Right renal pelvis (tissue), 4 donors: ENCODE data around the gene GJB2. TPM values are rescaled to one million over a fixed set of nuclear protein-coding genes. Genes with fewer than 3 reads are reported as not detected.

Experiments
- DNase-seq, 4 donors: peaks; one replicate each; pipeline ENCODE4 v3.0.0-alpha.2; 2013; ENCODE audit warnings: low read depth in 4 of 4, low spot score in 3 of 4, missing footprints in 1 of 4
- polyA plus RNA-seq, 4 donors: library from polyadenylated mRNA; unstranded; fragments of 120-200 nt; gene quantifications; one replicate each; pipeline ENCODE4 v1.2.1, GENCODE V29; 2013; ENCODE audit not compliant: insufficient read length in 4 of 4

GJB2 gene
- polyA plus RNA-seq, 4 donors, result 3.3 to 5.6 (median 4.8) TPM

DNA sequence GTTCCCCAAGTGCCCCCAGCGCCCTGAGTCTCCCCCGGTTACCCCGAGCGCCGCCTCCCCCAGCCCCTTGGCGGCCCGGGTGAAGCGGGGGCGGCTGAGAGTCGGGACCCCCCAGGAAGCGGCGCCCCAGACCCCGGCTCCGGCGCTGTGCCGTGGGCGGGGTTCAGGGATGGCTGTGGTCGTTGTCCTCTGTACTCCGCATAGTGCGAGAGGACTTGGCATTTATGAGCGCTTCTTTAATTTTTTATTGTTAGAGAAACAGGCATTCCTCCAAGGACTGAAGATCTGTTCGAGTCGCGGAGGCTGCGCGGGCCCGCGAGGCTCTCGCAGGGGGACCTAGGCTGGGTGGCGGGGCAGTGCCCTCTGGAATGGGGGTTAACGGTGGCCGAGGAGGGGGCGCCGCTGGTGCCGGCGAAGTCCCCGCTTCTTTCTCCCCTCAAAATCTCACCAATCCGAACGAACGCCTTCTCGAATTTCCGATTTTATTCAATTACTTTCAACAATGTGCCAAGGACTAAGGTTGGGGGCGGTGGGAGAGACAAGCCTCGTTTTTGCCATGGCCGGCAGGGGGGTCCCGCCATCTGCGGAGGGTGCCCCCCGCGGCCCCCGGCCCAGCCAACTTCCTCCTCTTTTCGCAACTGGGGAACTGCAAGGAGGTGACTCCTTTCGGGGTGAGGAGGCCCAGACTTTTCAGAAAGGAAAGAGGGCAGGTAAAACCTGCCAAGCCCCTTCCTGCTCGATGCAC is 596 bp upstream of the GJB2 start:
- DNase-seq, result no peak

DNA sequence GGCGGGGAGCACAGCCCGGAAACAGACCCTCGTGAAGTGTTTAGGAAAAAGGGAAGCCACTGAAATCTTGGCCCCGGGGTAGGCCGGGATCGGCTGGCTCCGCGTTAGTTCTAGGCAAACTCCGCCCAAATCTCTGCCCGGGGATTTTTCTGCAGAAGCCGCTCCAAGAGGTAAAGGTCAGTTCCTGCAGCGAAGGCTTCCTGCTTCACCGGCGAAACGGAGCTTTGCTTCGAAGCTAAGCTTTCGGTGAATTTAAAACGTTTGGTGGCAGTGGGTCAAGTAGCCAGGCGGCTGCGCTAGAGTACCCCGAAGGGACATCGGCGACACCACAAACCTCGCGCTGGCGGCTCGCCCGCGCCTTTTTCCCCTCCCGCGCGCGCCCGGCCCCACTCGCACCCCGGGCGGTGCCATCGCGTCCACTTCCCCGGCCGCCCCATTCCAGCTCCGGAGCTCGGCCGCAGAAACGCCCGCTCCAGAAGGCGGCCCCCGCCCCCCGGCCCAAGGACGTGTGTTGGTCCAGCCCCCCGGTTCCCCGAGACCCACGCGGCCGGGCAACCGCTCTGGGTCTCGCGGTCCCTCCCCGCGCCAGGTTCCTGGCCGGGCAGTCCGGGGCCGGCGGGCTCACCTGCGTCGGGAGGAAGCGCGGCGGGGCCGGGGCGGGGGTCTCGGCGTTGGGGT is 441 bp downstream of the GJB2 start:
- no peak for DNase-seq

DNA sequence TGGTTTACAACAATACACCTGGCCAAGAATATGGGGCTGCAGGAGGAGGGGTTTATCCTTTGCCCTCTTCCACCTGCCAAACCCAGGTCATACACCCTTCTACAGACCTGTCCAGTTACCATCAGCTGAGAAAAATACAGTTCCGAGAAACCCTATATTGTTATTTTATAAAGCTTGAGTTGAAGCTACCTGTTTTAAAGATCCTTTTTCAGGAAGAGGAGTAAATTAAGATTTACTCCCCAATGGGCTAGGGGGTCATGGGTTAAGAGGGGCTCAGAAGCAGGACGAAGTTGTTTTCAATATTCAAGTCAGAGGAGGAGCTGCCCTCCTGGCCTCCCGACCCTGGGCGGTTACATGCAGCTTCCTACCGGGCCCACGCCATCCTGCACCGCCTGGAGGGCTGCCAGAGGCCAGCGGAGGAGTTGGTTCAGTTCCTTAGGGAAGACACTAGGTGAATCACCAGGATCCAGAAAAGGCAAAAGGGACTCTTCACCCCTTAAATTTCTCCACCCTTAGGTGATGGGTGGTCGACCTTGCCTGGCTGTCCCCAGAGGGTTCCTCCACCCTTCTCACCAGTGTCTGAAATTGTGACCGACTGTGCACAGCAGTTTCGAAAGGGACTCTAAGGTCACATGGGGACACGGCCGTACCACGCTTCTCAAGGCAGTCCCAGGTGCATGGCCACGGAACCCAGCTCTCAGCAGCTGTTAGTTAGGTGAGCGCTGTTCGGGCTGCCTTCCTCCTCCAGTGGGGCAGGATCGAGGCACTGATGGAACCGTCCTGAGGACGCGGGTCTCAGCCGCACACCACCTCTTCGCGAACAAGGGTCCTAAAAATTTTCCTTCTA is 1.2 kb downstream of the GJB2 start:
- DNase-seq, result no peak

DNA sequence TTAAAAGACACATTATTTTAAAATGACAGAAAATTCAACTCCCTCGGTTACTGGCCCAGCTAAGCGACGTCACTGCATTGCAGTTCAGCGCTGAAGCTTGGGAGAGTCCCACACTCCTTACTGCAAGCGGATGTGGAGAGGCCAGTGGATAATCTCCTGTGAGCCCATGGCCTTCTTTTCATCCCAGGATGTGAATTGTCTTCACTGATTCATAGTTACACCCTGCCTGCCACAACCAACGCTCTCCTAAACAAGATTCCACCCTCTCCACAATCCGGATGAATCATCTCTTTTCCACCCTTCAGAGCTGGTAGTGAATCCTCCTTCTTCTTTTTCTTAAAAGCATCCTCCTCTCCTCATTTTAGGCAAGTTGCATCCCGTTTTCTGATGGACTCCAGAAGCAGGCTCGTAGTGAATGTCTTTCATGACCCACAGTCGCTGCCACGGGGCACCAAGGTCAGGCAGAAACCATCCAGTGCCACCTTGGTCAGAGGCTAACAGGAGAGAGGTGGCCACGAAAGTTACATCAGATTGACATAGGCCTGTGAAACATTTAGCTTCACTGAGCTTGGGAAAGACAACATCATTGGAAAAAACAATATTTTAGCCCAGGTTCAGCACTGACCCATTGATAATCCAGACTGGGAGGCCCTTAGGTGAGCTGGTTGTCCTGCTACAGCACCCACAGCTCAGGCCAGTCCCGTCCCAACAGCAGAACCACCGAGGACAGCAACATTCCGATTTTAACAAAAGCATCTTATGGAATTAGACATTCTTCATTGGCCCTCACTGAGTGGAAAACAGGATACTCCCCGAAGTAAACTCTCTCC is 2.0 kb downstream of the GJB2 start:
- DNase-seq, result no peak

DNA sequence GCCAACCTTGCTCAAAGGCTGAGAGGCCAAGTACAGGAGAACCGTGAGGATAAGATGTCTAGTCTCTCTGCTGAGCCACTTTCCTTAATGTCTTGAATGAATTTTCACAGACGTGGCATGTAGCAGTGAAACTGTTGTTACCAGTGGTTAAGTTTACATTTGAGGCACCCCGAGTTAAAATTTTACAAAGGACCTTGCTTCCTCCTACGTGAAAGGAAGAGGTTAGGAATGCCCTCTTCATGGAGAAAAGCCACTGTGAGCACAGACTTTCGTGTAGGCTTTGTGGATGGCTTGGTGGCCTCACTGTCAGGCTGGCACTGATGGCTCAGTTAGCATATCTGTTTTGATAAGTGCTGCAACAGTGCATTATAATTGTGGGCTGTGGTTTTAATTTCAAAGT is 2.7 kb downstream of the GJB2 start:
- no peak for DNase-seq

DNA sequence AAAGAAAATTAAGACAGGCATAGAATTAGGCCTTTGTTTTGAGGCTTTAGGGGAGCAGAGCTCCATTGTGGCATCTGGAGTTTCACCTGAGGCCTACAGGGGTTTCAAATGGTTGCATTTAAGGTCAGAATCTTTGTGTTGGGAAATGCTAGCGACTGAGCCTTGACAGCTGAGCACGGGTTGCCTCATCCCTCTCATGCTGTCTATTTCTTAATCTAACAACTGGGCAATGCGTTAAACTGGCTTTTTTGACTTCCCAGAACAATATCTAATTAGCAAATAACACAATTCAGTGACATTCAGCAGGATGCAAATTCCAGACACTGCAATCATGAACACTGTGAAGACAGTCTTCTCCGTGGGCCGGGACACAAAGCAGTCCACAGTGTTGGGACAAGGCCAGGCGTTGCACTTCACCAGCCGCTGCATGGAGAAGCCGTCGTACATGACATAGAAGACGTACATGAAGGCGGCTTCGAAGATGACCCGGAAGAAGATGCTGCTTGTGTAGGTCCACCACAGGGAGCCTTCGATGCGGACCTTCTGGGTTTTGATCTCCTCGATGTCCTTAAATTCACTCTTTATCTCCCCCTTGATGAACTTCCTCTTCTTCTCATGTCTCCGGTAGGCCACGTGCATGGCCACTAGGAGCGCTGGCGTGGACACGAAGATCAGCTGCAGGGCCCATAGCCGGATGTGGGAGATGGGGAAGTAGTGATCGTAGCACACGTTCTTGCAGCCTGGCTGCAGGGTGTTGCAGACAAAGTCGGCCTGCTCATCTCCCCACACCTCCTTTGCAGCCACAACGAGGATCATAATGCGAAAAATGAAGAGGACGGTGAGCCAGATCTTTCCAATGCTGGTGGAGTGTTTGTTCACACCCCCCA is 3.8 kb downstream of the GJB2 start:
- DNase-seq, result no peak

DNA sequence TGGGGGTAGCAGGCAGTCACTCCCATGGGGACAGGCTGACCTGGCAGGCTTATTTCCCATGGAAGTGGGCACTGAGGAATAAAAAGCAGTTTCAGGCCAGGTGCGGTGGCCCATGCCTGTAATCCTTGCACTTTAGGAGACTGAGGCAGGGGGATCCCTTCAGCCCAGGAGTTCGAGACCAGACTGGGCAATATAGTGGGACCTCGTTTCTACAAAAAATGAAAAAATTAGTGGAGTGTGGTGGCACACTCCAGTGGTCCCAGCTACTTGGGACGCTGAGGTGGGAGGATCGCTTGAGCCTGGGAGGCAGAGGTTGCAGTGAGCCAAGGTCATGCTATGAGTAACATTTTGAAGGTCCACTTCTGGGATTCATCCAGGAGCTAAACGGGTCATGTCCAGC is 6.0 kb downstream of the GJB2 start:
- no peak for DNase-seq

DNA sequence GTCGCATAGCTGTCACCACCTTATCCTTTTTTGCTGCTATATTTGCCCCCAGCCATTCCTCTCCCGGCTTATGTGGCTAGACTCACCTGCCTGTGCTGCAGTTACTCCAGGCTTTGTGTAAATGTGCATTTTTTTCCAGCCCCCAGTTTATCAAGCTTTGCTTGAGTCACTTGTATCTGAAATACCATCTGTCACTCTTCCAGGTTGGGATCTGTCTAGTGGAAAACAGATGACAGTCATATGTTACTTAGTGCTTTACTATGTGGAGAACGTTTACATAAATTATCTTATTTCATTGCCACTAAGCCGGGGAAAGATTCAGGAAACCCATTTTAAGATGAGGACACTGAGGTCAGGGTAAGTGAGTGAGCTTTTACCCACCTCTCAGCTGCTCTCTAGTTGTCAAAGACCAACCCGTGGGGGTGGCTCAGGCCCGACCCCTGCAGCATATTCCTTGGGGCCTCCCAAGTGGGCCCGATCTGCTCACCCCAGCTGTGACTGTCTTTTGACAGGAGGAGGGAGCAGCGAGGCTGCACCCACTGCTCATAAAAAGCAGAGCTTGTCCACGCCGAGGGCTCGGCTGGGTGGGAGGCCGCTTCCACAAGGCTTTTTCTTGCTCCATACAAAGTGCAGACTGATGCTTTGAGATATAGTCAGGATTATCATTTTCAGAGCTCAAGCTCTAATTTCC is 7.2 kb downstream of the GJB2 start:
- no peak for DNase-seq

DNA sequence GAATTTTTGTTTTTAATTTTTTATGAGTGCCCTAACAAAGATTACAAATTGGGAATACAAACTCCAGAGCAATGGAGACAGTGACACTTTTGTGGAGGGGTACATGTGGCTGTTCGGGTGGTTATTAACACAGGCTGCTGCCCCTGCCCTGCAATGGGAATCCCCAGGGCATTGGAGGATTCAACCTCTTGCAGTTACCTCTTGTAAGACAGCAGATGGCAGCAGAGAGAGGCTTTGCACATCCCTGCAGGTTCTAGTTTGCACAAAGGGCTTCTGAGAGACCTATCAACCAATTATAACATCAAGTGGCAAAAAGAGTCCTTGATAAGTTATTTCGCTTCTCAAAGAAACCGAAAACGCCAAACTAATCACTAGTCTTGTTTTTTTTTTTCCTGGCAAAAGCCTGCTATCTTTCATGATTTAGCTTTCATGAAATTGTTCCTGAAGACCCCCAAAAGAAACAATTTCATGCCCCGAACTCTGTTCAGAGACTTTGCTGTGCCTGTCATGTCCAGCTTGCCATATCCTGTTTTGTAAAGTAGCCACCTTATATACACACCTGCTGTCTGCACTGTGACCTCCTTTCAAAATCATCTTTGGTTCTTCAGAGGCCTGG is 10.4 kb downstream of the GJB2 start:
- DNase-seq, result no peak

DNA sequence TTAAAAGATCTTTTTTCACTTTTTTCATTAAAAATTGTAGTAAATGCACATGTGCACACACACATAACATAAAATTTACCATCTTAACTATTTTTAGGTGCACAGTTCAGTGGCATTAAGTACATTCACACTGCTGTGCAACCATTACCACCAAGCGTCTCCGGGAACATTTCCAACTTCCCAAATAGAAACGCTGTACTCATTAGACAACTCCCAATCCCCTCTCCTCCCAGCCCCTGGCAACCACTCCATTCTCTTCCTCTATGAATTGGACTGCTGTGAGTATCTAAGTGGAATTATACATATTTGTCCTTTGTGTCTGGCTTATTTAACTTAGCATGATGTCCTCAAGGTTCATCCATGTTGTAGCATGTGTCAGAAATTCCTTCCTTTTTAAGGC is 11.6 kb downstream of the GJB2 start:
- no peak for DNase-seq

DNA sequence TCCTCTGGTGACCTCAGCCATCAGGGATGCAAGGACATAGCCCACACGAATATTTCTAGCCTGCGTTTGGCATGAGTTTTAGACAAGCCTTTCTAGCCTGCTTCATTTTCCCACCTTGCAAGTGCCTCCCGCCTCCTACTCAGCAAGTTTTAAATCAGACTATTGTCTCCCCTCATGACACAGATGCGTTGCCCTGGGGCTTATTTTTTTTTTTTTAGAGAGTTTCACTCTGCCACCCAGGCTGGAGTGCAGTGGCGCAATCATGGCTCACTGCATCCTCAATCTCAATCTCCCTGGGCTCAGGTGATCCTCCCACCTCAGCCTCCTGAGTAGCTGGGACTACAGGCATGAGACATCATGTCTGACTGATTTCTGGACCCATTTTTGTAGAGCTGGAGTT is 14.6 kb downstream of the GJB2 start:
- DNase-seq, result no peak

DNA sequence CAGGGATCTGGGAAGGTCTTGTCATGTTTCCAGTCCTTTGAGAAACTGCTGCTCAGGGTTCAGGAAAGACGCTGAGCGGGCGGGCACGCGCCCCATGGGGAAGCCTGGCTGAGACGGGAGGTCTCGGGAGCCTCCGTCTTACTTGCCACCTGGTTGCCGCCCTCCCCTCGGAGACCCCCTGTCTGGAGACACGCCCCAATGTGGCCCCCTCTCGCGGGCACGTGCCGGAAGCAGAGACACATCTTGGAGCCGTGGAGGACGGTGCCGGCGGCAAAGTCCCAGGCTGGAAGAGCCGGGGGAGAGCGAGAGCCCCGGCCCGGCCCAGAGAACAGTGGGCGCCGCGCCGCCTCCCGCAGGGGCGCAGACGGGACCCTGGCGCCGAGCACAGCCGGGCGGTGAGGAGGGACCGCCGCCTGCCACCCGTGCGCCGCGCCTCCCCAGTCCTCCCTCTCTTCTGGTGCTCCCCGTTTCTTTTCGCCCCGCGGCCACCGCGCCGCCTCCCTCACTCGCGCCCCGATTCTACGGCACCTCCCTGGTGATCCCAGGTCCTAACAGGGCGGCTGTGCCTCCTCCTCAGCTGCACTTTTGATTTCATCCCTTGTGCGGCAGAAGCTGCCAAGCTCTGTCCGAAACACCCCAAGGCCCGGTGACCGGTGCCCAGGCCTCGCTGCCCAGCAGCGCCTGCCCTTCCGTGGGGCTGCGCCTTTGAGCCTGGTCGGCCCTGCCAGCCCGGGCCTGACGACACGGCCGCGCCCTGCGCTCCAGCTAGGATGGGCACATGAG is 15.5 kb downstream of the GJB2 start:
- DNase-seq, result no peak

DNA sequence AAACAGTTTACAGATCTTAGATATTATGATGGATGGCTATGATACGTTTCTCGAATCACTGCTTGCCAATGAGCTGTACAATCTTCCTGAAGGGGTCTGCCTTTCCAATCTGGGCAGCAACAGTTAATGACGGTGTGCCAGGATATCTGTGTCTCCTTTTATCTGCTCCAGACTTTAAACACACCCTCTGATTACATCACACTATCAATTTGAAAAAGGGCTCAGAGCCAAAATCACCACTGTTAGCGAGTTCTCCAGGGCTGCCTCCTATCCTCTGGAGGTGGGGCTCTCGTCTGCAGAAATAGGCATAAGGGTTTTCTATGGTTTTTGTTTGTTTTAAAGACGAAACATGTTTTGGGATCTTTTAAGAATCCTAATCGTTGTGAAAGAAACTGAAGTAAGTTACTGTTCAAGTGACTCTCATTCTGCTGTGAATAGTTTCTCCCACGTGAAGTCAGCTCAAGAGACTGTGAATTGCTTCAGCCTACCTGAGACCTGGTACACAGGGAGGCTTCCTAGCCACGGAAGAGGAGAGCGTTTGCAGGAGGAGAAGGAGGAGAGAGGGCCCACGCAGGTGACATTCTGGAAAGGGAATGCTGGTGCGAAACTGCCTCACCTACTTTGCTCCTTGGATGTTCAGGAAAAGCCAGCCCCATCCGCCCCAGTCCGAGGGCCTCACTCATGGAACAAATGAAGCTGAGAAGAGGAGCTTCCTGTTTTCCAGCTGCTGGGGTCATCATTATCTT is 16.7 kb downstream of the GJB2 start:
- DNase-seq, result no peak

DNA sequence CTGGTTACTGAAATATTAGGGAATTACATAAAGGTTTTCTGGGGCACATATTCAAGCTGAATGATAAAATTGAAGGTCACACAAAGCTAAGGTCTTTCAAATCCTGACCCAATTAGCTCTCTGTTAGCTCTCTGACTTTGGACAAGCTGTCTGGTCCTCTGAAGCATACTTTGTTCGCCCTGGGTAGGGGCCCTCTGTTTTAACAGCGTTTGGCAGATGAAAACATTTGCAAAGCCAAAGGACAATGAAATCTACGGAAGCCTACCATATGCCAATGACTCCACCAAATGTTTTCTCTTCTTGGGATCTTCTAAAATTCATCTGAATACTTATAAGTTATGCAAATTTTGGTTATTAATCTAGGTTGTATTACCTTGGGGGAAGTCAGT is 17.3 kb downstream of the GJB2 start:
- DNase-seq, result no peak

DNA sequence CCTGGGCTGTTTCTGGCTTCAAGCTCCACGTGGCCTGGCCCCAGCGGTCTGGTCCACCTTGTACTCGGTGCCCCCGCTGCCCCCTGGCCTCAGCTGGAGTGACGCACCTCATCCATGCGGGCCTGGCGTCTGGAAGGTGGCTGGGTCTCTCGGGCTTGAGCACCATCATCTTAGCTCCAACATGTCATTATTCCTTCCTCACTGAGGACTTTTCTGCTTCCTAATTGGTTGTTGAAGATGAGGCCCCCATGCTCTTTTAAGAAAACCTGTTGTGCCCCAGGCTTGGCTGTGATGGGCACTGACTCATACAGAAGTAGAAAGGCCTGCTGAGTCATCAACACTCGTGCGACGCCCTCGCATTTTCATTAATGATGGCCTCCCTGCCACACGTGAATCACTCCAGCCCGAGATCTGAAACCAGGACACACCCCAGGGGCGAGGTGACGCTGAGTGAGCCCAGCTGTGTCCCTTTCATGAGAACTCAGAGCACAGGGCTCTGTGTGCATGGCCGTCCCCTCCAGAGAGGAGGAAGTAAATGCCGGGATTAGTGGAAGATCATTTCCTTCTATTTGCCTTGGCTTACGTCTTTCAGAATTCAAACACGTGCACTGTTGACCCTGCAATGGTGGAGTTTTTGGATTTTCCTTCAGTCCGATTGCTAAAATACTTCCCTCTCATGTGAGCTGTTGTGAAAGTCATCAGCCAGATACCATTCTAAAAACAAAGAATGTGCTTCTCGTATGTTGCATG is 17.9 kb downstream of the GJB2 start:
- DNase-seq, result no peak

DNA sequence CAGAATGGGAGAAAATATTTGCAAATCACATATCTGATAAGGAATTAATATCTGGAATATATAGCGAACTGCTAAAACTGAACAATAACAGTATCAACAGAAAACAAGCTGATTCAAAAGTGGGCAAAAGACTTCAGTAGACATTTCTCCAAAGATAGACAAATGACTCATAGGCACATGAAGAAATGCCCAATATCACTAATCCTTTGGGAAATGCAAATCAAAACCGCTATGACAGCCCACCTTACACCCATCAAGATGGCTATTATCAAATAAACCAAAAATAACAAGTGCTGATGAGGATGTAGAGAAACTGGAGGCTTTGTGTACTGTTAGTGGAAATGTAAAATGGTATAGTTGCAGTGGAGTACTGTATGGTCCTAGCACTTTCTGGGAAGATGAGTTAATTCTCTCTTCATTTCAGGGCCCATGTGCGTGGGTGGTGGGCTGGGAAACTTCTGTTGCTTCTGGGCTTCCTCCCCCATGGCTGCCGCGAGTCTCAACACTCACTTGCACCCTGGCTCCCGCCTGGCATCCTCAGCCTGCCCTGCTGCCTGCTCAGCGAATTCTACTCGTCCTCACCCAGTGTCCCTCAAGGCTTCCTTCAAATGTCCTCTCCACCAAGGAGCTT is 19.5 kb downstream of the GJB2 start:
- no peak for DNase-seq
